K562 (cell line): ENCODE measurements around the gene ITPR2. TPM values are rescaled to one million over a fixed set of nuclear protein-coding genes. Genes with fewer than 3 reads are reported as not detected.

ENCODE experiments used
- ATAC-seq: fragments of 200-7000 bp; cut with Tn5 transposase; 3 replicates; pipeline ENCODE4 v1.9.1; 2020; ENCODE audit warnings: moderate library complexity
- BruUV-seq: library from RNA; stranded (reverse); fragments of 400-500 nt; replicated peaks from 2 replicates; lab custom pipeline; 2021; lab: Mats Ljungman, UMichigan
- CTCF ChIA-PET: fragments of 300-600 bp; formaldehyde crosslinking; extraction: SDS; loops from one replicate; lab custom pipeline; 2021; ENCODE audit warnings: low intra/inter-chr PET ratio; lab: Yijun Ruan, JAX
- POLR2A ChIA-PET: fragments of 300-600, 350-650 bp; sonication (Branson Sonifier 250); formaldehyde crosslinking; extraction: SDS; loops from one replicate; lab custom pipeline; 2021; ENCODE audit warnings: antibody characterized with exemption, inconsistent platforms; lab: Yijun Ruan, JAX
- DNase-seq, 4 experiments: peaks; one replicate each; pipeline versions ENCODE4 v3.0.0 to v3.0.0-alpha.2; 2011 to 2018; ENCODE audit warnings: low spot score in 3 of 4, mixed read lengths in 3 of 4; ENCODE audit errors: extremely low read depth in 1 of 4
- FAIRE-seq: peaks from 2 replicates; lab custom pipeline; 2011; peaks lifted over from hg19 to GRCh38; lab: Jason Lieb, UNC
- H2AFZ ChIP-seq: 2 replicates; pipeline ENCODE4 v1.6.0; 2011; ENCODE audit warnings: low read depth, low read length, control low read depth, inconsistent platforms
- H3K27ac ChIP-seq: fragments of 200-600 bp; 3 replicates; pipeline ENCODE4 v1.8.0; 2011; ENCODE audit warnings: low read depth, mild to moderate bottlenecking, control low read depth, inconsistent platforms, low read length, moderate library complexity, mixed read lengths; ENCODE audit errors: extremely low read depth
- H3K27me3 ChIP-seq, 2 experiments: fragments of 300-600 bp in 1 of 2; 2 replicates in 1 of 2; 3 replicates in 1 of 2; pipeline versions ENCODE4 v1.6.0 to v1.8.0; 2011; ENCODE audit warnings: inconsistent platforms in 2 of 2, low read length in 2 of 2, mild to moderate bottlenecking in 1 of 2, mixed read lengths in 1 of 2, moderate library complexity in 1 of 2; ENCODE audit not compliant: control insufficient read depth in 2 of 2, insufficient read depth in 2 of 2
- H3K36me3 ChIP-seq: fragments of 300-600 bp; 3 replicates; pipeline ENCODE4 v1.8.0; 2011; ENCODE audit warnings: mild to moderate bottlenecking, low read length, inconsistent platforms; ENCODE audit not compliant: control insufficient read depth, insufficient read depth
- H3K4me1 ChIP-seq, 2 experiments: fragments of 200-600 bp in 1 of 2; replicated peaks in 1 of 2; 2 replicates in 1 of 2; 3 replicates in 1 of 2; pipeline versions ENCODE4 v1.5.1 to v1.8.0; 2011; ENCODE audit warnings: inconsistent platforms in 2 of 2, low read length in 2 of 2, mild to moderate bottlenecking in 1 of 2, mixed read lengths in 1 of 2, moderate library complexity in 1 of 2; ENCODE audit not compliant: control insufficient read depth in 2 of 2, insufficient read depth in 2 of 2
- H3K4me2 ChIP-seq: 2 replicates; pipeline ENCODE4 v1.6.1; 2011; ENCODE audit warnings: low read length, control low read depth, inconsistent platforms, mixed read lengths; ENCODE audit not compliant: insufficient read depth
- H3K4me3 ChIP-seq: fragments of 200-600 bp; sonication (generic), shearing (Covaris generic); 2 replicates; pipeline ENCODE4 v1.5.1; 2016; ENCODE audit warnings: control low read depth, inconsistent platforms
- H3K79me2 ChIP-seq: fragments of 200-600 bp; 3 replicates; pipeline ENCODE4 v1.8.0; 2011; ENCODE audit warnings: low read length, inconsistent platforms; ENCODE audit not compliant: control insufficient read depth, insufficient read depth
- H3K9ac ChIP-seq, 2 experiments: 2 replicates each; pipeline versions ENCODE4 v1.6.0 to v1.6.1; 2011; ENCODE audit warnings: low read depth in 2 of 2, low read length in 2 of 2, control low read depth in 1 of 2, inconsistent platforms in 1 of 2, mild to moderate bottlenecking in 1 of 2, mixed read lengths in 1 of 2; ENCODE audit not compliant: insufficient read depth in 1 of 2
- H3K9me1 ChIP-seq: one replicate; pipeline ENCODE4 v1.6.0; 2011; ENCODE audit warnings: inconsistent platforms, mild to moderate bottlenecking, low read length, moderate library complexity; ENCODE audit not compliant: control insufficient read depth, insufficient read depth
- H3K9me3 ChIP-seq: replicated peaks from 2 replicates; pipeline ENCODE4 v1.5.1; 2011; ENCODE audit warnings: low read depth, low read length, inconsistent platforms; ENCODE audit not compliant: control insufficient read depth, insufficient read depth
- H4K20me1 ChIP-seq: replicated peaks from 2 replicates; pipeline ENCODE4 v1.6.1; 2011; ENCODE audit warnings: low read length, inconsistent platforms, mixed read lengths; ENCODE audit not compliant: control insufficient read depth, insufficient read depth
- CREM ChIP-seq: IDR thresholded peaks from 2 replicates; pipeline ENCODE4 v1.6.1; 2014; ENCODE audit warnings: antibody characterized with exemption, low read depth
- ERF ChIP-seq: fragments of 450-650 bp; formaldehyde crosslinking; IDR thresholded peaks from 2 replicates; pipeline ENCODE4 v1.4.0; 2020; ENCODE audit warnings: mild to moderate bottlenecking, mixed read lengths
- L3MBTL2 ChIP-seq: fragments of 450-650 bp; IDR thresholded peaks from 2 replicates; pipeline ENCODE4 v1.6.1; 2016; ENCODE audit warnings: mild to moderate bottlenecking, moderate library complexity
- NELFE ChIP-seq: IDR thresholded peaks from 2 replicates; pipeline ENCODE4 v1.6.1; 2011; ENCODE audit warnings: mild to moderate bottlenecking; ENCODE audit not compliant: insufficient read depth, insufficient read length
- RBM25 ChIP-seq: fragments of 200-400 bp; formaldehyde crosslinking; IDR thresholded peaks from 2 replicates; pipeline ENCODE4 v1.6.1; 2018; ENCODE audit warnings: low read length, low read depth, moderate library complexity; ENCODE audit not compliant: severe bottlenecking
- STAG1 ChIP-seq: sonication (generic); formaldehyde crosslinking; IDR thresholded peaks from 2 replicates; pipeline ENCODE4 v1.5.0; 2020; ENCODE audit warnings: missing genetic modification reagents, borderline replicate concordance
- ZC3H8 ChIP-seq: fragments of 450-650 bp; IDR thresholded peaks from 2 replicates; pipeline ENCODE4 v1.6.1; 2017
- ZNF133 ChIP-seq: fragments of 250-450 bp; sonication (Bioruptor Pico); IDR thresholded peaks from 2 replicates; pipeline ENCODE4 v1.4.0; 2020; ENCODE audit warnings: mild to moderate bottlenecking
- ZNF263 ChIP-seq: sonication (generic); formaldehyde crosslinking; IDR thresholded peaks from 2 replicates; pipeline ENCODE4 v1.8.0; 2022; ENCODE audit warnings: mild to moderate bottlenecking, missing genetic modification reagents, borderline replicate concordance
- ZNF717 ChIP-seq: fragments of 250-450 bp; sonication (Bioruptor Pico); IDR thresholded peaks from 2 replicates; pipeline ENCODE4 v1.5.0; 2021
- WGBS: fragments of 100-300 bp; shearing (Covaris generic); methylation state at CpG from one replicate; pipeline ENCODE4 v1.1.6; 2016; ENCODE audit warnings: low coverage, mixed read lengths; ENCODE audit not compliant: insufficient coverage; ENCODE audit errors: missing lambda C conversion rate; 5-methylcytosine and 5-hydroxymethylcytosine counted together
- in situ Hi-C: fragments of 300-500 bp; cut with MboI; formaldehyde crosslinking; loops from 4 replicates; pipeline ENCODE4 v1.15.0; 2018; ENCODE audit warnings: inconsistent platforms, mixed read lengths
- intact Hi-C: fragments of 100-400 bp; cut with micrococcal nuclease; formaldehyde crosslinking; loops from 2 replicates; pipeline ENCODE4 v1.14.2; 2022
- polyA plus RNA-seq, 8 experiments: library from polyadenylated mRNA; depleted of rRNA in 4 of 8; stranded (reverse) in 5 of 8; unstranded in 3 of 8; fragments of >200 nt; fragmentation: Nextera tagmentation in 2 of 8; fragmentation: Illumina TruSeq in 1 of 8; extraction: Ambion mirVana in 2 of 8; extraction: Trizol in 1 of 8; gene quantifications; 2 replicates each; pipeline versions ENCODE4 v1.2.1 to v1.2.3, GENCODE V29; 2011 to 2014; ENCODE audit warnings: inconsistent platforms in 1 of 8, missing spikeins in 1 of 8
- total RNA-seq, 7 experiments: library from RNA; depleted of rRNA in 6 of 7; stranded (reverse); fragments of >200 nt in 6 of 7; fragmentation: Illumina TruSeq in 2 of 7; extraction: Trizol in 2 of 7; gene quantifications; 2 replicates each; pipeline versions ENCODE4 v1.2.1 to v1.2.3, GENCODE V29; 2011 to 2021; ENCODE audit warnings: low replicate concordance in 1 of 7
- TF ChIP-seq, protein P1 (sequence below): fragments of 250-450 bp; sonication (Bioruptor Pico); IDR thresholded peaks from 2 replicates; pipeline ENCODE4 v1.4.0; 2020; ENCODE audit warnings: mild to moderate bottlenecking, moderate library complexity

ITPR2 gene
- total and polyA plus RNA-seq, 9 of the 15 experiments (the other 6 are each of a cell fraction or from before 2014, with no cell fraction given), result 0.21 to 3.3 (median 0.95) TPM

- TF ChIP-seq ZNF263, result no peak
- no peak for TF ChIP-seq ZNF717 (CRISPR knock-in tag)
- TF ChIP-seq ERF (CRISPR knock-in tag), result no peak
- TF ChIP-seq STAG1 (CRISPR knock-in tag), result no peak
- no peak for FAIRE-seq
- Histone ChIP-seq H3K4me3 (no peak overlapping the region), H2AFZ (no peak overlapping the region), H3K36me3 (no peaks in the 10 kb centered on the region), H3K9ac (no peak overlapping the region), H3K9me1 (no peaks in the 10 kb centered on the region), H3K27me3 (no peaks in the 10 kb centered on the region; a peak in 2 of 5 replicates), H3K27ac (no peak overlapping the region), H3K4me2 (no peak overlapping the region), H3K79me2 (no peaks in the 10 kb centered on the region), H3K4me1 (no peaks in the 10 kb centered on the region; a peak in 1 of 5 replicates), H4K20me1 (no peaks in the 10 kb centered on the region), H3K9me3 (no peaks in the 10 kb centered on the region)
- BruUV-seq, result no TSS peak
- ChIA-PET POLR2A (no interaction called here), CTCF (interaction anchor here (0.7 kb wide), 1 partner anchor 461 kb away, joined by 4 read pairs; no protein-coding TSS in a partner anchor)
- intact Hi-C loops (no loop called here), in situ Hi-C loops (no loop called here)
- WGBS, result 37% methylated on average over 5 of the region's 5 CpGs
- no peak for ATAC-seq
- DNase-seq, result no peak
These were observed 14.4 kb upstream of the ITPR2 start for GRCh38 chr12:26847431-26847830.

GRCh38 chr12:26846416-26846815 lies 13.4 kb upstream of the ITPR2 start:
- Histone ChIP-seq H3K27ac (no peak overlapping the region), H4K20me1 (no peaks in the 10 kb centered on the region), H3K9me3 (no peaks in the 10 kb centered on the region), H3K9me1 (no peaks in the 10 kb centered on the region), H2AFZ (no peak overlapping the region), H3K27me3 (peaks cover 0 to 4% of the 10 kb centered on the region in 2 experiments; a peak in 2 of 5 replicates), H3K4me2 (no peak overlapping the region), H3K79me2 (no peaks in the 10 kb centered on the region), H3K9ac (no peak overlapping the region), H3K4me3 (no peak overlapping the region), H3K36me3 (no peaks in the 10 kb centered on the region), H3K4me1 (no peaks in the 10 kb centered on the region; a peak in 1 of 5 replicates)
- no peak for FAIRE-seq
- 9% methylated on average over 5 of the region's 5 CpGs for WGBS
- in situ Hi-C loops, result no loop called here
- CTCF ChIA-PET, result no interaction called here
- TF ChIP-seq ZNF133 (CRISPR knock-in tag) (no peak), RBM25 (no peak), NELFE (no peak), L3MBTL2 (no peak), CREM (no peak), ZC3H8 (no peak)
- TF ChIP-seq, protein P1, sequence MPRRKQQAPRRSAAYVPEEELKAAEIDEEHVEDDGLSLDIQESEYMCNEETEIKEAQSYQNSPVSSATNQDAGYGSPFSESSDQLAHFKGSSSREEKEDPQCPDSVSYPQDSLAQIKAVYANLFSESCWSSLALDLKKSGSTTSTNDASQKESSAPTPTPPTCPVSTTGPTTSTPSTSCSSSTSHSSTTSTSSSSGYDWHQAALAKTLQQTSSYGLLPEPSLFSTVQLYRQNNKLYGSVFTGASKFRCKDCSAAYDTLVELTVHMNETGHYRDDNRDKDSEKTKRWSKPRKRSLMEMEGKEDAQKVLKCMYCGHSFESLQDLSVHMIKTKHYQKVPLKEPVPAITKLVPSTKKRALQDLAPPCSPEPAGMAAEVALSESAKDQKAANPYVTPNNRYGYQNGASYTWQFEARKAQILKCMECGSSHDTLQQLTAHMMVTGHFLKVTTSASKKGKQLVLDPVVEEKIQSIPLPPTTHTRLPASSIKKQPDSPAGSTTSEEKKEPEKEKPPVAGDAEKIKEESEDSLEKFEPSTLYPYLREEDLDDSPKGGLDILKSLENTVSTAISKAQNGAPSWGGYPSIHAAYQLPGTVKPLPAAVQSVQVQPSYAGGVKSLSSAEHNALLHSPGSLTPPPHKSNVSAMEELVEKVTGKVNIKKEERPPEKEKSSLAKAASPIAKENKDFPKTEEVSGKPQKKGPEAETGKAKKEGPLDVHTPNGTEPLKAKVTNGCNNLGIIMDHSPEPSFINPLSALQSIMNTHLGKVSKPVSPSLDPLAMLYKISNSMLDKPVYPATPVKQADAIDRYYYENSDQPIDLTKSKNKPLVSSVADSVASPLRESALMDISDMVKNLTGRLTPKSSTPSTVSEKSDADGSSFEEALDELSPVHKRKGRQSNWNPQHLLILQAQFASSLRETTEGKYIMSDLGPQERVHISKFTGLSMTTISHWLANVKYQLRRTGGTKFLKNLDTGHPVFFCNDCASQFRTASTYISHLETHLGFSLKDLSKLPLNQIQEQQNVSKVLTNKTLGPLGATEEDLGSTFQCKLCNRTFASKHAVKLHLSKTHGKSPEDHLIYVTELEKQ (CRISPR knock-in tag), result no peak
- no peak for ATAC-seq
- BruUV-seq, result no TSS peak
- POLR2A ChIA-PET, result interaction anchor here (1.6 kb wide), 1 partner anchor 14 kb away, joined by 6 read pairs; the partner anchor contains the start of gene ITPR2
- no peak for DNase-seq
- intact Hi-C loops, result no loop called here
